Measurements from ENCODE around the gene KIDINS220.

DNA sequence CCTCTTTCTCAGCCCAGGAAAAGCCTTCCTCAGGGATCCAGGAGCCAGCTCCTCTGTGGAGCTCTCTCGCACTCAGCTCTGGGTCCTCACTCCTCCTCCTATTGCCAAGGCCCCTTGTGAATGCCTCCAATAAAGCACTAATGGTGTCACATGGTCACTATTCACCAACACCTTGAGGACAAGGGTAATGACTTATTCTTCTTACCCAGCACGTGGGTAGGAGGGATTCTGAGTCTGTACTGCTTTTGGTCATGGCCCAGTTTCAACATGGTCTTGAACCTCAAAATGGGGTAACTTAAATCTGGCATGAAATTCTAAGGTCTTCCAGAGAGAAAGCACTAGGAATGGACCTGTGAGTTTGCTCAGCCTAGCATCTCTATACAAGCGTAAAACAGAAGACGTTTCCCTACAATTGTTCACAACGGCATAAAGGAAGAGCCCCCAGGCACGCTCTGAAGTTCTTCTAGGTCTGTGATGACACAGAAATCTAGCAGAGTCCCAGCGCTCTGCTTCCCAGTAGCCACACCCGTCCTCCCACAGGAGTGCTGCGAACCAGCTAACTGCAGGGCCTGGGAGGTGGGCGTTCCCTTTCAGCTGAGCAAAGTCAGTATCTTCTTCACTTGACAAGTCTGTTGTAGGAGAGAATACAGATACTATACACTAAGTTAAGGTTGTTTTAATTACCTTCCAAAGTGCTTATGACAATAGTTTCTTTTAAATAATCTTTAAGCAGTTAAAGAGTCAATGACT is 14.6 kb upstream of the KIDINS220 start:
- TF ChIP-seq EZH2 (IDR thresholded peaks at IDR 0.05; ENCODE audit: borderline replicate concordance, insufficient read depth, low read length, poor library complexity, severe bottlenecking) (no peak), POLR2AphosphoS5 (IDR thresholded peaks at IDR 0.05) (no peak), RAD21 (conservative IDR thresholded peaks at IDR 0.05) (no peak), SMC3 (conservative IDR thresholded peaks at IDR 0.05; ENCODE audit: poor library complexity) (no peak)
- TF ChIP-seq, protein P1, sequence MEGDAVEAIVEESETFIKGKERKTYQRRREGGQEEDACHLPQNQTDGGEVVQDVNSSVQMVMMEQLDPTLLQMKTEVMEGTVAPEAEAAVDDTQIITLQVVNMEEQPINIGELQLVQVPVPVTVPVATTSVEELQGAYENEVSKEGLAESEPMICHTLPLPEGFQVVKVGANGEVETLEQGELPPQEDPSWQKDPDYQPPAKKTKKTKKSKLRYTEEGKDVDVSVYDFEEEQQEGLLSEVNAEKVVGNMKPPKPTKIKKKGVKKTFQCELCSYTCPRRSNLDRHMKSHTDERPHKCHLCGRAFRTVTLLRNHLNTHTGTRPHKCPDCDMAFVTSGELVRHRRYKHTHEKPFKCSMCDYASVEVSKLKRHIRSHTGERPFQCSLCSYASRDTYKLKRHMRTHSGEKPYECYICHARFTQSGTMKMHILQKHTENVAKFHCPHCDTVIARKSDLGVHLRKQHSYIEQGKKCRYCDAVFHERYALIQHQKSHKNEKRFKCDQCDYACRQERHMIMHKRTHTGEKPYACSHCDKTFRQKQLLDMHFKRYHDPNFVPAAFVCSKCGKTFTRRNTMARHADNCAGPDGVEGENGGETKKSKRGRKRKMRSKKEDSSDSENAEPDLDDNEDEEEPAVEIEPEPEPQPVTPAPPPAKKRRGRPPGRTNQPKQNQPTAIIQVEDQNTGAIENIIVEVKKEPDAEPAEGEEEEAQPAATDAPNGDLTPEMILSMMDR (IDR thresholded peaks at IDR 0.05; ENCODE audit: poor library complexity, severe bottlenecking), result no peak
